ENCODE measurements around the gene PKP3.

PKP3 gene

DNA sequence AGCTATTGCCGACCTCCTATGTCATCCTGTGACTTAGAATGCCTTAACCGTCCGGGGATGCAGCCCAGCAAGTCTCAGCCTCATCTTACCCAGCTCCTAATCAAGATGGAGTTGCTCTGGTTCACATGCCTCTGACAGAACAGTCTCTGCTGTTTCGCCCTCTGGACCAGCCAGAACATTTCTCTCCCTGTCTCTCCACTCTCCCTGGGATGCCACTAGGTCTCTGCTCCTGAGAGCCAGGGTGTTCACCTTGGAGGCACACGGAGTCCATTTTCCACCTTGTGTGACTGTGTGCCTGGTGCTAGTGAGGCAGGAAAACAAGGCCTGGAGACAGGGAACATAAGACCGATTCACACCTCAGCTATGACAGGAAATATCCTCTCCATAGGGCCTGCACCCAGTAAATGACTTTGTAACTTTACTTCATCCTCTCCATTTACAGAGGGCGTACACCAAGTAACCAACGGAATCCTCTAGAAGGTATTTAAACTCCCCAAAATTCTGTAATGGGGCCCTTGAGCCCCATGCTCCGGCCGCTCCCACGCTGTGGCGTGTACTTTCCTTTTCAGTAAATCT is 41.5 kb upstream of the PKP3 start:
- no peak overlapping the region for H3K4me3 ChIP-seq (ENCODE audit: low read depth, low read length)
- TF ChIP-seq, protein P1, sequence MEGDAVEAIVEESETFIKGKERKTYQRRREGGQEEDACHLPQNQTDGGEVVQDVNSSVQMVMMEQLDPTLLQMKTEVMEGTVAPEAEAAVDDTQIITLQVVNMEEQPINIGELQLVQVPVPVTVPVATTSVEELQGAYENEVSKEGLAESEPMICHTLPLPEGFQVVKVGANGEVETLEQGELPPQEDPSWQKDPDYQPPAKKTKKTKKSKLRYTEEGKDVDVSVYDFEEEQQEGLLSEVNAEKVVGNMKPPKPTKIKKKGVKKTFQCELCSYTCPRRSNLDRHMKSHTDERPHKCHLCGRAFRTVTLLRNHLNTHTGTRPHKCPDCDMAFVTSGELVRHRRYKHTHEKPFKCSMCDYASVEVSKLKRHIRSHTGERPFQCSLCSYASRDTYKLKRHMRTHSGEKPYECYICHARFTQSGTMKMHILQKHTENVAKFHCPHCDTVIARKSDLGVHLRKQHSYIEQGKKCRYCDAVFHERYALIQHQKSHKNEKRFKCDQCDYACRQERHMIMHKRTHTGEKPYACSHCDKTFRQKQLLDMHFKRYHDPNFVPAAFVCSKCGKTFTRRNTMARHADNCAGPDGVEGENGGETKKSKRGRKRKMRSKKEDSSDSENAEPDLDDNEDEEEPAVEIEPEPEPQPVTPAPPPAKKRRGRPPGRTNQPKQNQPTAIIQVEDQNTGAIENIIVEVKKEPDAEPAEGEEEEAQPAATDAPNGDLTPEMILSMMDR (IDR thresholded peaks at IDR 0.05; ENCODE audit: borderline replicate concordance, insufficient read depth, low read depth, low read length): no peak

DNA sequence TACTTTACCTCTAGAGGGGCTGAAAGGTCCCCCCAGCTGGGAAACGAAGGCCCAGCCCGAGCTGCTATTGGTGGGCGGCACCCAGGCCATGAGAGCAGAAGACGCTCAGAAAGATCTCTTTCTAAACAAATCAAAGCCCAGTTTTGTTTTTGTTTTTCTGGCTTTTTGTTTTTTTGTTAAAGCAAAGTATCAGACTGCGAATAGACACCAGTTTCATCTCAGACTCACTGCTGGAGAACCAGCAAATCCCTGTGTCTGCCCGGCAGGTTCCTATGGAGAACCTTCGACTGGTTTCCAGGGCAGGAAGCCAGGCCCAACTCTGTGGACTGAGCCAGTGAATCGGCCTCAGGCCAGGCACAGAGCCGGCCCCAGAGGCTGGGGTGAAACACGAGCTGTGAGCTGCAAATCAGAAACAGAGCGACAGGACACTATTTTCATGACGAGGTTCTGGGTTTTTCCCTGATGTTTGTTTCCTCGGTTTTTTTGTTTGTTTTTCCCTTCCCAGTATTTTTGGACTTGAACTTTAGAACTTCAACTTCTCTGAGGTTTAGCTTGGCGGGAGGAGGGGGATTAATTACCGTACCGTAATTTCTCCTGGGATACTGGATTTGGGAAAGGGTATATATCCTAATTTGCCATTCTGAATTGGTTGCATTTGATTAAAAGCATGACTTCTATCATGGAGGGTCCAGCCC is 40.7 kb upstream of the PKP3 start:
- no peak overlapping the region for H3K4me3 ChIP-seq (ENCODE audit: low read depth, low read length)
- TF ChIP-seq, protein P1 (IDR thresholded peaks at IDR 0.05; ENCODE audit: borderline replicate concordance, insufficient read depth, low read depth, low read length): no peak

DNA sequence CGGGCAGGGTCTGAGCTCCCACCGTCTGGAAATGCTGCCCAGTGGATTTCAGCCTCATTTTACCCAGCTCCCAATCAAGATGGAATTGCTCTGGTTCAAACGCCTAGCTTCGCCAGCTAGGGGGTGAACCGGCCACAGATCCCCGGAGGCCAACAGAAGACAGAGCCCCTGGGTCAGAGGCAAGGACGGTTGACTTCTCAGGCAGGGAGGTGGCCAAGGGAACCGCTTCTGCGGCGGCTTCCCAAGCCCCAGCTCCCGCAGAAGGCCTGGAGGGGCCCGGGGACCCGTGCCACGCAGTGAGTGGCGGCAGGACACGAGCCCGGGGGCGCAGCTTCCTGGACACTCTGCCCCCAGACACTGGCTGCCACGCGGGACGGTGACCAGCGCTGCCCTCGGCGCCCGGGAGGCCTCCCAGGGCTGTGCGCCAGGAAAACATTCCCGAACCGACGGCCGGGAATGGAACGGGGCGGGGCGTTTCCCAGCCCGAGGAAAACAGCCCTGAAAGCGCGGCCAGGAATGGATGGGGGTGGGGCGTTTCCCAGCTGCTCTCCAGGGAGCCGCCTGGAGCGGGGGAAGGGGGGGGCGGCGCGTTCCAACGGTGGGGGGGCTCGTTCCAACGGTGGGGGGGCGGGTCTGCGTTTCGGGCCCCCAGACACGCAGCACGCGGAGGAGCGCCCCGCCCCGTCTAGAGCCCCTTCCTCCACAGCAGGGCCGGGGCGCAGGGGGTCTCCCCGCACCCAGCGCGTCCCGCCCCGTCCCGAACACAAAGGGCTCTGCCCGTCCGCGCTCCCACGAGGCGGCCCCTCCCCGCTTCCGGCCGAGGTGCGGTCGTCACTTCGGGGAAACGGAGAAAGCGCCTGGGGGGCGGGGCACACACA is 38.2 kb upstream of the PKP3 start:
- H3K4me3 ChIP-seq (ENCODE audit: low read depth, low read length): peak overlapping the region; percentile 54
- TF ChIP-seq, protein P1 (IDR thresholded peaks at IDR 0.05; ENCODE audit: borderline replicate concordance, insufficient read depth, low read depth, low read length): no peak

DNA sequence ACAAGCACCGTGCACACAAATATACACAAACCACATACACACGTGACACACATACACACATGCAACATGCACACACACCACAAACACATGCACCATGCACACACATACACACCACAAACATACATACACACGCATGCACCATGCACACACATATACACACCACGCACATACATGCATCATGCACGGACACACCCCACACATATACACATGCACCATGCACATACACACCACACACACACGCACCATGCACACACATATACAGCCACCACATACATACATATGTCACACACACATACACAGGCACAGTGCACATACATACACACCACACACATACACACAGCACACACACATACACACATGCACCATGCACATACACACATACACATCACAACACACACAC is 37.4 kb upstream of the PKP3 start:
- H3K4me3 ChIP-seq (ENCODE audit: low read depth, low read length): no peak overlapping the region
- TF ChIP-seq, protein P1 (IDR thresholded peaks at IDR 0.05; ENCODE audit: borderline replicate concordance, insufficient read depth, low read depth, low read length): no peak

DNA sequence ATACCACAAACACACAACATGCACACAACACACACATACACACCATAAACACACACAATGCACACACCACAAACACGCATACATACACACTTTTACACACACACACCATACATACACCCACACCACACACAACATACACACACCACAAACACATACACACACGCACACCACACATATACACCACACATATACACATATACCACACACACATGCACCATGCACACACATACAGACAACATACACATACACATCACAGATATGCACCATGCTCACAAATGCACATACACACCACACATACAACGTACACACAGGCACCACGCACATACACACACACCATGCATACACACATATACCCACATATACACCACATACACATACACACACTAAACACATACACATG is 36.4 kb upstream of the PKP3 start:
- no peak overlapping the region for H3K4me3 ChIP-seq (ENCODE audit: low read depth, low read length)
- TF ChIP-seq, protein P1 (IDR thresholded peaks at IDR 0.05; ENCODE audit: borderline replicate concordance, insufficient read depth, low read depth, low read length): no peak

DNA sequence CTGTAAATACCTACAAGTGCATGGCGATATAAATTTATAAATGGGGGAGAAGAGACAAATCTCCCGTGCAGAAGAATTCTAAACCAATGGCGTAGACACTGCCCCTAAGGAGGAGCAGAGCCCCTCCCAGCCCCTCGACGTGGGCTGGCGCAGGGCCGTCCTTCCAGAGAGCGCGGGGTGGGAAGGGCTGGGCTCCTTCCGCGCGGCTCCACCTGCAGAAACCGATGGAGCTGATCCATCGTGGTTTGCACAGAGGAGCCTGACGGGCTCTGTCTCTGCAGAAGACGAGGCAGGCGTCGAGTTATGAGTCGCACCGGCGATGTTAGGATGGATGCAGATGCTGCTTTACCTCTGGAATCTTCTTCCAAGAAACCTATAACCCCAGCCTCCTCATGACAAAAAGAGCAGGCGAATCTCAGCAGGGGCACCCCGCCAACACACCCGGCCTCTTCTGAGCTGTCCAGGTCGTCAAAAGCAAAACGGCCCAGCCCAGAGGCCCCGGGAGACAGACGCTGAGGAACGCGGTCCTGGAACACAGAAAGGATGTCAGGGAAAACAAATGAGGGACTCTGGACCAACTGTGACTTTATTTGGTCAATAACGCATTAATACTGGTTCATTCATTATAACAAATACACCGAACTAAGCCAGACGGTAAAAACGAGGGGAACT is 35.7 kb upstream of the PKP3 start:
- no peak overlapping the region for H3K4me3 ChIP-seq (ENCODE audit: low read depth, low read length)
- TF ChIP-seq, protein P1 (IDR thresholded peaks at IDR 0.05; ENCODE audit: borderline replicate concordance, insufficient read depth, low read depth, low read length): no peak
